ENCODE data around the gene PRR14.
"Not testable (repeated sequence)": the region's sequence is repeated elsewhere in the genome, so short reads cannot be mapped to it uniquely, and the experiment has no call there.

The PRR14 gene

DNA sequence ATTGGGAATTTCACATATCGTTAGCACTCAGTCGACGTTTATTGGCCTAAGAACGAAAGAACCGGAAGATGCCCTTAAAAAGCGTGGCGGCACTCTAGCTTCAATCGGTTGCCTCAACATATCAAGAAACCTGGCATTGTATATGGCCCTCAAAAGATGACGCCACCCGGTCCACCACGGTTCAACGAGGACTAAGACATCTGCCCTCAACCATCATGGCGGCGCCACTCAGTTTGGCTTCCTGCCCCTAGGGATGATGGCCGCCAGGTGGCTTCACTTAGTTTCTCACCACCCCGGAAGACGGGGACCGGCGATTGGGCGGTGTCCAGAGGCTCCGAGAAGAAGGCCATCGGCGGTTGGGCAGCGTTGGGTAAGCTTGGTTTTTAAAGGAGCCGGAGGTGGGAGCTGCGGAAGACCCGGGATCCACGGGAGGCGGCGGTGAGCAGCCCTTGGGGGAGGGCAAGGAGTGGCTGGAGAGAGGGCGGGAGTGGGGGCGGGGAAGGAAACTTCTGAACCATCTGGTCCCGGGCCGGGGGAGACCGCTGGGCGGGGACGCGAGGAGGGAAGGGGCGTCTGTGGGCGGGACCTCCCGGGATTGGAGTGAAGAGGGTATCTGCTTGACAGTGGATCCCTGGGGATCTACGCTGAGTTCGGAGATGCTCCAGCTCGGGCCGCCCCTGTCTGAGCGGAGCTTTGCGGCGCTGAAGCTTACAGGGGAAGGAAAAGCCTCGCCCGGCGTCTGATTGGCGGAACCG lies at the start of gene PRR14:
Gene PRR14, plus strand, starts transcription at position 592 of the 755 bp plus-strand sequence. CDS start 686 bp downstream, outside the sequence.
- DNase-seq: peak; percentile 98

DNA sequence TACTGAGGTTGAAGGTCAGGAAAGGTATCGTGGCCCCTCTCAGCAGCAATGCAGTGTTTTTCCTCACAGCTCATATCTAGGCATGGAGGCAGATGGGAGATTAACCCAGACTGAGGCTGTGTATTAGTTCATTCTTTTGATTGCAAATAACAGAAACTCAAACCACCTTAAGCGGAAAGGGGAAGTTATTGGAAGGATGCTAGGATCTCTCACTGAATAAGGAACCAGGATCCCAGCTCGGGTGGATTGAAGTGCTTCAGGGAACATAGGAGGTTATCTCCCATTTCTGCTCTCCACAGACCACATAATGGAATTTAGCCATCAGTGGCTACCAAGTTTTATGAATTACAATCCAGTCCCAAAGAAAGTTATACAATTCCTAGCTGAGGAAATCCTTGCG lies 48.8 kb upstream of the PRR14 start:
- no peak for DNase-seq

GRCh38 chr16:30602616-30603277 lies 48.0 kb upstream of the PRR14 start:
- DNase-seq: no peak

DNA sequence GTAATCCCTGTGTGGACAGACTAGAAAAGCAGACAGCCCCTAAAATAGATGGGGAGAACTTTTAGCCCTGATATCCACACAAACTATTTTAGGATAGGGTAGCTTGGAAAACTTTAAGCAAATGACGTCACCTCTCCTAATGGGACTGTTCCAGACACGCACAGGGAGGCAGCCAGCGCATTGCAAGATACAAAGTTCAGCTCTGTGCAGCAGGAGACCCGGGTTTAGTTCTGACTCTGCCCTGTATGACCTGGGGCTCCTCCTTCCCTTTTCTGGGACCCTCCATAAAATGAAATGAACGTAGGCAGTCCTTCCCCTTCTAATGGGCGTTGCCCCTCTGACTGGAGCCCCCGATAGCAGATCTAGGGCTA lies 46.8 kb upstream of the PRR14 start:
- DNase-seq: no peak

- DNase-seq: no peak
Observed at GRCh38 chr16:30604316-30604947, 46.3 kb upstream of the PRR14 start.

GRCh38 chr16:30605158-30605557 lies 45.6 kb upstream of the PRR14 start:
- no peak for DNase-seq

GRCh38 chr16:30606004-30606403 lies 44.8 kb upstream of the PRR14 start:
- DNase-seq: no peak

DNA sequence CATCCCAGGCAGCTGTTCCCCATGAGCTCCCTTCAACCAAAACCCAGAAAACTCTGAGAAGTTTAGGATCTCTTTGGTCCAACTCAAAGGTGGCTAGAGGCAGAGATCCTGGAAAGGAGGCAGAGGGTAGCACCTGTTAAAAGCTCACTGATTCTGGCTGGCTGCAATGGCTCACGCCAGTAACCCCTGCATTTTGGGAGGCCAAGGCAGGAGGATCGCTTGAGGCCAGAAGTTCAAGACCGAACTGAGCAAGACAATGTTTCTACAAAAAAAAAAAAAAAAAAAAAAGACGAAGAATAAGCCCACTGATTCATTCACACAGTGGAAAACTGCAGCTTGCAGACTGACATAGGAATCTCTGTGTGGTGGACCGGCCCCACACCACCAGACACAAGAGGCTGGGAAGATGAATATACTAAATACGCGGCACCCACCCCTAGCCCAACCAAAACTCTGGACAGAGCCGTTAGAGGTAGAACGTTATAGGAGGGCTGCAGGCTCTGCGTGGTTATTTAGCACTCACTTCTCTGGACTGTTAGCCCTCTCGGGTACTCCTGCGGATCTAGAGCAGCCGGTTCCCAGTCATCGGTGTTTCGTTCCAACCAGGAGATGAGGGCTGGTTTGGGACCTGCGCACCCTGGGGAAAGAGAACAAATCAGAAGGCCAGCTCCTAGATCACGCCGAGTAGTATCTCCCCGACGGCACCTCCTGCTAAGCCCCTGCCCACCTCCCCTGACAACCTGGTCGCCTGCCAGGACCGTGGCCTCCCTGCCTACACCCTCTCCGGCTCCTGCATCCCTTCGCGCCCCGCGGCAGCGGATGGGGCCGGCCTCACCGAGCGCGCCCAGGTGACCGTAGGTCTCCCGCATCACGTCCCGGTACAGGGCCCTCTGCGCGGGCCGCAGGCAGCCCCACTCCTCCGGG lies 41.5 kb upstream of the PRR14 start:
- DNase-seq: peak; percentile 41

GRCh38 chr16:30609926-30610839 lies 40.6 kb upstream of the PRR14 start, which contains the start of gene ZNF689:
Gene ZNF689 (minus strand): TSS chr16:30610389. CDS start chr16:30610041, 348 bp downstream.
- DNase-seq: peak; percentile 92

DNA sequence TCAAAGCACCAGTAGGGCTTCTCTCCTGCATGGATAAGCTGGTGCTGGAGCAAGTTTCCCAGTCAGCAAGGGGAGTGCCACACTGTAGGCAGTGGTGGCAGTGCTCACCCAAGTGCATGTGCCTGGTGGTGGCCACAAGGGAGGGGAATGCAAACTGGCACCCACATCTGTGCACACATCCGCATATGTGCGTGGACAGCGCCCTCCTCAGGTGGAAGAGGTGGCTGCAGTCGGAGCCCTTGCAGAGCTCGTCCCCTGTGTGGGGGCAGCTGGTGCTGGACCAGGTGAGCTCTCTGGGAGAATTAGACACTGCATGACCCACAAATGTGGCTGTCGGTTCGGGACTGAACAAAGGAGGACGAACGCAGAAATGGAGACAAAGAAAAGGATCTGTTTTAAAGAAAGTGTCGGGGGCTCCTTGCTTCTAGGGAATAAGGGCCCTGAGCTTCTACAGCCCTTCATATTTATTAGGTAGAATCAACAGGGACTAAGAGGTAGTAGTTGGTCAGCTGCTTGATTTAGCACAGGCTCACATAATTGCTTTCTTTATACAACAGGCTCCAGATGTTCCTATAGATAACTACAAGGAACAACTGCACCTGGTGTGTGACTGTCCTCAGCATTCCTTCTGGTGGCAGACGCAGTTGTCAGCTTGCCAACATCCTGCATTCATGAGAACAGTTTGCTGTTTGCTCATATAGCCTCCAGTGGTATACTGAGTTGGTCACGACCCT lies 35.2 kb upstream of the PRR14 start:
- peak; percentile 45 for DNase-seq

GRCh38 chr16:30619202-30619601 lies 31.6 kb upstream of the PRR14 start:
- DNase-seq: no peak

- DNase-seq: no peak
Observed at GRCh38 chr16:30619638-30620037, 31.1 kb upstream of the PRR14 start.

- no peak for DNase-seq
Observed at GRCh38 chr16:30620169-30620568, 30.6 kb upstream of the PRR14 start.

DNA sequence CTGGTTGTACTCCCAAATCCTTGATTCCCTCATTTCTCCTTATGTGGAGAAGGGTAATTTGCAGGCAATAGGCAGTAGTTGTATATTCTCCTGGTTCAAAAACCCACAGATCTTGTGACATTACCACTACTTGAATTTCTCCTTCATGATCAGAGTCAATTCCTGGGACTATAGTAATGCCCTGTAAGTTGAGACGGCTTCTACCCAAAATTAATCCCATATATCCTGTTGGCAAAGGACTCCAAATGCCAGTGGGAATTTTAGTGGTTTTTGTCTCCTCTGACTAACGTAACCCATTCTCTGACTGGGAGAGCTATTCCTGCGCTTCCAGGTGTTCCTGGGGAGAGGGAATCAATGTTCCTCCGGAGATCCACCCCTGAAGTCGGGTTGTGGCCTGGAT lies 29.0 kb upstream of the PRR14 start:
- DNase-seq: no peak

DNA sequence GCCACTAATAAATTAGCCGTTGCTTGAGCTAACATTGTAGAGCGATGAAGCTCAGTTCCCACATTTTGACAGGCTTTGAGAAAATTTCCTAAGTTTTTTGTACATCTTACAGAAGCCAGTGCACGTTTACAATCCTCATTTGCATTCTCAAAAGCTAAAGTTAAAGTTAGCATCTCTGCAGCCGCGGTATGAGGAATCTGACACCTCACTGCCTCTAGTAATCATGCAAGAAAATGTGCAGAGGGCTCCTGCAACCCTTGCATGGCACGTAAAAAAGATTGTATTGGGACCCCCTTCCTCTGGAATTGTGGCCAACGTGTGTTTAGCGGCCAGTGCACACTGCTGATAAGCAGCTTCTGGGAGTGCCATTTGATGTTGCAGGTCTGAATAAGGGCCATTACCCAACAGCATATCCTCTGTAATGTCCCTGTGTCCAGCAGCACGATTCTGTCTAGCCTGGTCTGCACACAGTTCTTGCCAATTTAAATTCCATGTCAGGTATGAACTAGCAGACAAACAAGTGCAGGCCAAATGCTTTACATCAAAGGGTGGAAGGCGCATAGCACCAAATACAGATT lies 28.2 kb upstream of the PRR14 start:
- DNase-seq: no peak

DNA sequence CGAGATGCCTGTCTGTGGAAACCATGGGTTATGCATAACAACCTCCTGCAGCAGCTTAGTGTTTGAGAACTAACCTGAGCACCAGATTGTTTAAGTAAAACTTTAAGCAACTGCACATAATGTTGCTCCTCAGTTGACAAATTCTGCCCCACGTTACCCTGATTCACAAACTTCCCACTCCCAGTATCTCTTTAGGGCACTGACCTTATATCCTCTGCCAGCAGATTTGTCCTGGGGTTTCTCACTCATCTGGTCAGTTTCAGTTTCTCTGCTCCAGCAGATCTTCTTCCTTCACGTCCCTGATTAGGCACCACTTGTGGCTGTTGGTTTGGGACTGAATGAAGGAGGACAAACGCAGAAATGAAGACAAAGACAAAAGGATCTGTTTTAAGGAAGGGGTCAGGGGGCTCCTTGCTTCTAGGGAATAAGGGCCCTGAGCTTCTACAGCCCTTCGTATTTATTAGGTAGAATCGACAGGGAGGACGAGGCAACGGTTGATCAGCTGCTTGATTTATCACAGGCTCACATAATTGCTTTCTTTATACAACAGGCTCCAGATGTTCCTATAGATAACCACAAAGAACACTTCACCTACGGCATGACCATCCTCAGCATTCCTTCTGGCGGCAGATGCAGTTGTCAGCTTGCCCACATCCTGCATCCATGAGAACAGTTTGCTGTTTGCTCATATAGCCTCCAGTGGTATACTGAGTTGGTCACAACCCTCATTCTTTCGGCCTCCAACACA lies 27.1 kb upstream of the PRR14 start:
- DNase-seq: no peak

DNA sequence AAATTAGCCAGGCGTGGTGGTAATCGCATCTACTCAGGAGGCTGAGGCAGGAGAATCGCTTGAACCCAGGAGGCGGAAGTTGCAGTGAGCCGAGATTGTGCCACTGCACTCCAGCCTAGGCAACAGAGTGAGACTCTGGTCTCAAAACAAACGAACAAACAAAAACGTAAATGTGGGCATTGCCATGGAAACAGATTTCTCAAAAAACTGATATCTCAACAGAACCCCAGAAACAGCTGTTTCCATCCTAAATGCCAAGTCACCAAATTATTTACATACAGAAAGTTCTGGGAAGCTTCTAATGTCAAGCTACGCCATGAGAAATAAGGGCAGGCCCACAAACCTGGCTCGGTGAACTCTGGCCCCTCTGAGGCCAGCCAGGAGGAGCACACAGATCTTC lies 24.5 kb upstream of the PRR14 start:
- no peak for DNase-seq

- DNase-seq: peak; percentile 78
Observed at GRCh38 chr16:30628628-30629540, 21.9 kb upstream of the PRR14 start.

- not testable (repeated sequence) for DNase-seq
Observed at GRCh38 chr16:30632454-30632853, 18.3 kb upstream of the PRR14 start.
